HepG2 (cell line): ENCODE measurements around the gene CPEB4. TPM values are rescaled to one million over a fixed set of nuclear protein-coding genes. Genes with fewer than 3 reads are reported as not detected.

ENCODE experiments used
- ATAC-seq: fragments of 200-7000 bp; cut with Tn5 transposase; 3 replicates; pipeline ENCODE4 v1.9.1; 2020; ENCODE audit warnings: mild to moderate bottlenecking, moderate library complexity
- BruUV-seq: library from RNA; stranded (reverse); fragments of 400-500 nt; replicated peaks from 2 replicates; lab custom pipeline; 2021; lab: Mats Ljungman, UMichigan
- CTCF ChIA-PET: fragments of 300-600 bp; formaldehyde crosslinking; extraction: SDS; loops from one replicate; lab custom pipeline; 2021; ENCODE audit warnings: low total read pairs, inconsistent platforms, low intra/inter-chr PET ratio; lab: Yijun Ruan, JAX
- POLR2A ChIA-PET: fragments of 350-600 bp; sonication (Branson Sonifier 250); formaldehyde crosslinking; loops from one replicate; lab custom pipeline; 2020; ENCODE audit warnings: antibody characterized with exemption, inconsistent platforms; lab: Yijun Ruan, JAX
- DNase-seq: peaks from one replicate; pipeline ENCODE4 v3.0.0-alpha.2; 2015; ENCODE audit warnings: low spot score
- FAIRE-seq: peaks from 3 replicates; lab custom pipeline; 2011; peaks lifted over from hg19 to GRCh38; lab: Jason Lieb, UNC
- H2AFZ ChIP-seq: one replicate; pipeline ENCODE4 v1.6.1; 2011; ENCODE audit warnings: low read length, inconsistent platforms
- H3K27ac ChIP-seq: fragments of 300-600 bp; 3 replicates; pipeline ENCODE4 v1.8.0; 2011; ENCODE audit warnings: mixed run types, mild to moderate bottlenecking, mixed read lengths, low read length, inconsistent platforms; ENCODE audit not compliant: insufficient read depth; ENCODE audit errors: extremely low read length
- H3K27me3 ChIP-seq, 2 experiments: fragments of 200-600 bp in 1 of 2; 2 replicates in 1 of 2; 3 replicates in 1 of 2; pipeline versions ENCODE4 v1.6.0 to v1.8.0; 2011; ENCODE audit warnings: low read length in 2 of 2, mild to moderate bottlenecking in 2 of 2, moderate library complexity in 2 of 2, inconsistent platforms in 1 of 2; ENCODE audit not compliant: insufficient read depth in 2 of 2, control insufficient read depth in 1 of 2
- H3K36me3 ChIP-seq, 2 experiments: fragments of 200-600 bp in 1 of 2; replicated peaks in 1 of 2; 2 replicates in 1 of 2; 3 replicates in 1 of 2; pipeline versions ENCODE4 v1.5.1 to v1.8.0; 2011; ENCODE audit warnings: low read length in 2 of 2, inconsistent platforms in 1 of 2; ENCODE audit not compliant: insufficient read depth in 2 of 2, control insufficient read depth in 1 of 2
- H3K4me1 ChIP-seq: 2 replicates; pipeline ENCODE4 v1.5.1; 2012; ENCODE audit warnings: low read length, inconsistent platforms; ENCODE audit not compliant: insufficient read depth
- H3K4me2 ChIP-seq: 2 replicates; pipeline ENCODE4 v1.6.0; 2011; ENCODE audit warnings: low read depth, low read length, inconsistent platforms
- H3K4me3 ChIP-seq, 3 experiments: fragments of 200-600 bp in 1 of 3; sonication (generic), shearing (Covaris generic) in 1 of 3; replicated peaks in 1 of 3; 2 replicates each; pipeline ENCODE4 v1.5.1; 2011 to 2016; ENCODE audit warnings: low read length in 3 of 3, inconsistent platforms in 2 of 3, low read depth in 2 of 3, mild to moderate bottlenecking in 2 of 3, control low read depth in 1 of 3, mixed read lengths in 1 of 3; ENCODE audit not compliant: insufficient read depth in 1 of 3
- H3K79me2 ChIP-seq: one replicate; pipeline ENCODE4 v1.6.1; 2011; ENCODE audit warnings: low read length, inconsistent platforms; ENCODE audit not compliant: insufficient read depth
- H3K9ac ChIP-seq: 2 replicates; pipeline ENCODE4 v1.6.0; 2011; ENCODE audit warnings: mild to moderate bottlenecking, low read depth, low read length, inconsistent platforms; ENCODE audit not compliant: insufficient read depth
- H3K9me3 ChIP-seq: 2 replicates; pipeline ENCODE4 v1.5.1; 2012; ENCODE audit warnings: mild to moderate bottlenecking, low read length
- H4K20me1 ChIP-seq: 2 replicates; pipeline ENCODE4 v1.6.0; 2011; ENCODE audit warnings: inconsistent platforms, mild to moderate bottlenecking, low read length, moderate library complexity; ENCODE audit not compliant: insufficient read depth
- ARID2 ChIP-seq: sonication (generic); formaldehyde crosslinking; IDR thresholded peaks from 2 replicates; pipeline ENCODE4 v1.8.1; 2022; ENCODE audit warnings: mild to moderate bottlenecking, missing genetic modification reagents, borderline replicate concordance
- ARID5B ChIP-seq: IDR thresholded peaks from 2 replicates; pipeline ENCODE4 v1.4.0; 2020; ENCODE audit warnings: mild to moderate bottlenecking, missing genetic modification reagents
- BORCS8-MEF2B ChIP-seq: sonication (generic); formaldehyde crosslinking; IDR thresholded peaks from 2 replicates; pipeline ENCODE4 v1.8.0; 2022; ENCODE audit warnings: mild to moderate bottlenecking, missing genetic modification reagents
- BRF2 ChIP-seq: sonication (generic); formaldehyde crosslinking; IDR thresholded peaks from 2 replicates; pipeline ENCODE4 v1.8.1; 2022; ENCODE audit warnings: mild to moderate bottlenecking, missing genetic modification reagents
- CTCF ChIP-seq: sonication (generic); formaldehyde crosslinking; IDR thresholded peaks from 2 replicates; pipeline ENCODE4 v1.5.0; 2020; ENCODE audit warnings: mild to moderate bottlenecking, missing genetic modification reagents, moderate library complexity
- ERF ChIP-seq: IDR thresholded peaks from 2 replicates; pipeline ENCODE4 v1.6.1; 2018; ENCODE audit warnings: missing biosample characterization, missing genetic modification reagents
- GTF2F1 ChIP-seq: fragments of 150-350 bp; IDR thresholded peaks from 2 replicates; pipeline ENCODE4 v1.6.1; 2014; ENCODE audit warnings: low read length
- KAT8 ChIP-seq: IDR thresholded peaks from 2 replicates; pipeline ENCODE4 v1.6.1; 2016; ENCODE audit warnings: missing genetic modification reagents, missing compliant biosample characterization
- MAFF ChIP-seq: IDR thresholded peaks from 2 replicates; pipeline ENCODE4 v1.6.1; 2011; ENCODE audit warnings: low read depth, low read length, improper control_type of control experiment
- MXI1 ChIP-seq: IDR thresholded peaks from 3 replicates; pipeline ENCODE4 v1.6.1; 2012; ENCODE audit warnings: low read depth, low read length, inconsistent platforms, borderline replicate concordance
- PITX1 ChIP-seq: sonication (generic); formaldehyde crosslinking; IDR thresholded peaks from 2 replicates; pipeline ENCODE4 v1.5.1; 2020; ENCODE audit warnings: mild to moderate bottlenecking, missing genetic modification reagents
- PPARG ChIP-seq: conservative IDR thresholded peaks from 2 replicates; pipeline ENCODE4 v1.6.1; 2016; ENCODE audit warnings: missing biosample characterization, missing genetic modification reagents
- REPIN1 ChIP-seq: sonication (generic); formaldehyde crosslinking; IDR thresholded peaks from 2 replicates; pipeline ENCODE4 v1.8.0; 2022; ENCODE audit warnings: missing genetic modification reagents, low read depth, mild to moderate bottlenecking, borderline replicate concordance
- SMC3 ChIP-seq: IDR thresholded peaks from 2 replicates; pipeline ENCODE4 v1.6.1; 2011; ENCODE audit warnings: low read length, improper control_type of control experiment
- YEATS2 ChIP-seq: sonication (generic); formaldehyde crosslinking; IDR thresholded peaks from 2 replicates; pipeline ENCODE4 v1.4.0; 2020; ENCODE audit warnings: missing genetic modification reagents, borderline replicate concordance
- ZBTB25 ChIP-seq: IDR thresholded peaks from 2 replicates; pipeline ENCODE4 v1.6.1; 2018; ENCODE audit warnings: missing genetic modification reagents
- ZNF431 ChIP-seq: sonication (generic); formaldehyde crosslinking; IDR thresholded peaks from 2 replicates; pipeline ENCODE4 v1.9.0; 2022; ENCODE audit warnings: missing genetic modification reagents, low read depth, mild to moderate bottlenecking, borderline replicate concordance
- ZNF792 ChIP-seq: IDR thresholded peaks from 2 replicates; pipeline ENCODE4 v1.6.1; 2016
- WGBS: methylation state at CpG from one replicate; pipeline ENCODE4 v1.1.6; 2017; ENCODE audit warnings: low lambda C conversion rate; 5-methylcytosine and 5-hydroxymethylcytosine counted together
- in situ Hi-C: cut with HindIII; loops from 2 replicates; pipeline ENCODE4 v1.10.0; 2017; ENCODE audit warnings: low pct_unique_long_range_greater_than_20kb; ENCODE audit not compliant: extremely low pct_ligation_motif_present
- intact Hi-C: fragments of 100-400 bp; cut with micrococcal nuclease; formaldehyde crosslinking; loops from one replicate; pipeline ENCODE4 v1.10.0; 2022; ENCODE audit not compliant: unreplicated experiment
- polyA plus RNA-seq, 8 experiments: library from polyadenylated mRNA; depleted of rRNA in 3 of 8; stranded (reverse) in 7 of 8; unstranded in 1 of 8; fragments of >200 nt; fragmentation: Illumina TruSeq in 4 of 8; extraction: Trizol in 4 of 8; gene quantifications; 2 replicates each; pipeline versions ENCODE4 v1.2.1 to v1.2.3, GENCODE V29; 2011 to 2016; ENCODE audit warnings: low read depth in 4 of 8, missing spikeins in 1 of 8, mixed read lengths in 1 of 8; ENCODE audit not compliant: insufficient read depth in 1 of 8
- total RNA-seq, 5 experiments: library from RNA; depleted of rRNA; stranded (reverse); fragments of >200 nt; fragmentation: Illumina TruSeq; extraction: Trizol; gene quantifications; 2 replicates each; pipeline ENCODE4 v1.2.3, GENCODE V29; 2016; ENCODE audit warnings: low read depth in 1 of 5

CPEB4 gene
- total and polyA plus RNA-seq, 2 of the 13 experiments (the other 11 are each of a cell fraction or from before 2014, with no cell fraction given), result 7.7 to 26.7 TPM

- Histone ChIP-seq H3K27me3 (no peaks in the 10 kb centered on the region), H3K36me3 (no peaks in the 10 kb centered on the region), H3K4me2 (no peak overlapping the region), H3K79me2 (no peaks in the 10 kb centered on the region), H3K4me3 (no peak overlapping the region), H2AFZ (no peak overlapping the region), H3K9ac (no peak overlapping the region), H4K20me1 (no peaks in the 10 kb centered on the region), H3K9me3 (no peaks in the 10 kb centered on the region), H3K4me1 (no peaks in the 10 kb centered on the region), H3K27ac (no peak overlapping the region)
- ATAC-seq (peak; percentile 92), FAIRE-seq (peak; percentile 84), DNase-seq (peak; percentile 57)
- 4% methylated on average over 4 of the region's 4 CpGs for WGBS
- CTCF ChIA-PET, result interaction anchor here (1.3 to 2.3 kb wide), 2 partner anchors 365 to 392 kb away, joined by 4 to 25 read pairs; no protein-coding TSS in a partner anchor
- intact Hi-C loops (loop anchor here (1.0 to 5.0 kb wide), 2 partner anchors 365 to 412 kb away; no protein-coding TSS in a partner anchor), in situ Hi-C loops (no loop called here)
- no TSS peak for BruUV-seq
- POLR2A ChIA-PET, result interaction anchor here (0.8 kb wide), 1 partner anchor 368 kb away, joined by 4 read pairs; the partner anchor contains the start of gene BOD1
- TF ChIP-seq BORCS8-MEF2B (CRISPR knock-in tag) (no peak), SMC3 (peak; percentile 95), MAFF (no peak), PITX1 (CRISPR knock-in tag) (0 out of 2 replicates have a peak, but pooled peaks have one; percentile 22), MXI1 (0 out of 3 replicates have a peak, but pooled peaks have one; percentile 32), YEATS2 (CRISPR knock-in tag) (0 out of 2 replicates have a peak, but pooled peaks have one; percentile 23), ARID5B (CRISPR knock-in tag) (0 out of 2 replicates have a peak, but pooled peaks have one; percentile 20), ZNF792 (CRISPR knock-in tag) (no peak), ZNF431 (CRISPR knock-in tag) (no peak), GTF2F1 (no peak), ARID2 (CRISPR knock-in tag) (no peak), PPARG (no peak), ERF (CRISPR knock-in tag) (0 out of 2 replicates have a peak, but pooled peaks have one; percentile 59), REPIN1 (CRISPR knock-in tag) (no peak), ZBTB25 (CRISPR knock-in tag) (no peak), BRF2 (no peak), KAT8 (CRISPR knock-in tag) (peak; percentile 45; the same call in 1 of the 2 replicates), CTCF (CRISPR knock-in tag) (peak; percentile 94)
Observed at GRCh38 chr5:173984218-173984617, 96.1 kb downstream of the CPEB4 start.
